BE2C (cell line): Measurements from ENCODE around the gene NOC4L. TPM values are rescaled to one million over a fixed set of nuclear protein-coding genes. Genes with fewer than 3 reads are reported as not detected.
A peak's percentile ranks its signal among the peaks of the same experiment; 100 is the strongest.
"Not testable (repeated sequence)": the region's sequence is repeated elsewhere in the genome, so short reads cannot be mapped to it uniquely, and the experiment has no call there.

Experiments used
- DNase-seq: peaks from one replicate; pipeline ENCODE4 v3.0.0-alpha.2; 2020
- H3K27me3 ChIP-seq: fragments of 250-450 bp; sonication (Bioruptor Pico); 2 replicates; pipeline ENCODE4 v1.5.1; 2020; ENCODE audit warnings: mild to moderate bottlenecking
- H3K36me3 ChIP-seq: fragments of 250-450 bp; sonication (Bioruptor Pico); 2 replicates; pipeline ENCODE4 v1.5.1; 2020; ENCODE audit warnings: mild to moderate bottlenecking
- H3K4me1 ChIP-seq: fragments of 250-450 bp; sonication (Bioruptor Pico); 2 replicates; pipeline ENCODE4 v1.5.1; 2020
- H3K4me3 ChIP-seq: 2 replicates; pipeline ENCODE4 v1.5.1; 2011; ENCODE audit warnings: low read depth, low read length
- H3K9me3 ChIP-seq: fragments of 250-450 bp; sonication (Bioruptor Pico); 2 replicates; pipeline ENCODE4 v1.5.1; 2020
- polyA plus RNA-seq: library from polyadenylated mRNA; unstranded; fragments of >200 nt; gene quantifications from one replicate; pipeline ENCODE4 v1.2.1, GENCODE V29; 2012; ENCODE audit warnings: low read depth, missing spikeins; ENCODE audit not compliant: insufficient read length, insufficient read depth
- TF ChIP-seq, protein P1 (sequence below): IDR thresholded peaks from 2 replicates; pipeline ENCODE4 v1.5.1; 2012; ENCODE audit warnings: mild to moderate bottlenecking, low read depth, low read length

NOC4L gene
- 158 TPM for polyA plus RNA-seq

DNA sequence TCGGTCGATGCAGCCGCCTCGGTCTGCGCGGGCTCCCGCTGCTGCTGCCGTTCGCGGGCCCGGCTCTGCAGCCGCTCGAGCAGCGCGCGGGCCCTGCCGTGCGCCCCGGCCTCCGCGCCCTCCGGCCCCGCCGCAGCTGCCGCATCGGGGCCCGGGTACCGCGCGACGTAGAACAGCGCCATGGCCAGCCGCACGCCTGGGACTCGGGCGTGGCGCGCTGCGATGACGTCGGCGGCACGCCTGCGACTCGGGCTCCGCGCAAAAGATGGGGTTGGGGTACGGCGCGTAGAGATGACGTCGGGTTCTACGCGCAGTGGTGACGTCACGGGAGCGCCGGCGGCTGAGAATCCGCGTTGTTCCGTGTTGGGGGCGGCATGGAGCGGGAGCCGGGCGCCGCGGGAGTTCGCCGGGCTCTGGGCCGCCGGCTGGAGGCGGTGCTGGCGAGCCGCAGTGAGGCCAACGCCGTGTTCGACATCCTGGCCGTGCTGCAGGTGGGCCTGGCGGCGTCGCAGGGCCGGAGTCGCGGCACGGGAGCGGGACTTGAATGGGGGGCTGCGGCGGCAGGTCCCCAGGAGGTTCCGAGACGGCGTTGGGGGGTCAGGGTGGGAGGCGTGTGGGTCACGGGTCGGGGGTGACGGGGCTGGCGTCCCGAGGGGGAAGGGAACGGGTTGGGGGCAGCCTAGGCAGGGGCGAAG is at the start of gene NOC4L, which contains the start of gene DDX51:
TSS of gene NOC4L (plus strand) at position 343 of the 695 bp plus-strand sequence. CDS start at position 375, 32 bp downstream.
TSS of gene DDX51 (minus strand) at position 205 of the 695 bp plus-strand sequence. CDS start at position 182, 23 bp downstream.
- Histone ChIP-seq H3K36me3 (peaks cover 43% of the 10 kb centered on the region), H3K27me3 (no peaks in the 10 kb centered on the region), H3K9me3 (no peaks in the 10 kb centered on the region)

DNA sequence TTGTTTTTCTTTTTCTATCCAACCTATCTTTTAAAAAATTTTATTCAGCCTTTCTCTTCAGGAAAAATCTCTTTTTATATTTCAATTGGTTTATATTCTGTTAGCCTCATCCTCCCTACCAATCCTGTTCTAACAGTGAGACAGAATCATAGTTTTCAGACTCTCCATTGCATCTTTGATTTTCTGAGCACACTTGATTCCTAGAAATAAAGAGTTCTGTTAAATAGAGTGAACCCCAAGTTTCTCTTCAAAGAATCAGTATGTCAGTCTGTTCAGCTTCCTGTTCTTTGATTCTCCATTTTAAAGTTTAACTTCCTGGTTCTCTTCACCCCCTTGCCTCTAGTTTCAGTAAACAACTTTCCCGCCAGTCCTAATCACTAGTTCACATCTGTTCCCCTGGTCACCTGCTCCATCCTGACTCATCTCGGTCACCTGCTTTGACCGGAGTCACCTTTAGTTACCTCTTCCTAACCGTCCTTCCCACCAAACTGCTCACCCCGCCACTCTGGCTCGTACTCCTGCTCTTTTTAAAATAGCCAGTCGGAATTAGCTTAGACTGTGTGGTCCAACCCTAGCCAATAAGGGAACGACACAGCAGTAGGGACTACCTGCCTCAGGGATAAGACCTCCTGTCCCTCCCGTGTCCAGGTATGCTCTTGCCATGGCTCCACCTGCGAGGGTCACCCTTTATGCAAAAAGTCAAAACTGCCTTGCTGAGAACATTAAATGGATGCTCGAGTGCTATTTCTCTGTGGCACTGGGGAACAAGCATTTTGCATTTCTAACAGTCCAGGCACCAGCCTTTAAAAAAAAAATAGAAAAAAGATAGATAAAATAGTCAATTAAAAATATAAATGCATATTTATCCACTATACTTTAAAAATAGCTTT is 48.5 kb upstream of the NOC4L start:
- Histone ChIP-seq H3K4me1 (no peaks in the 10 kb centered on the region), H3K9me3 (no peaks in the 10 kb centered on the region), H3K36me3 (peaks cover 16% of the 10 kb centered on the region), H3K27me3 (no peaks in the 10 kb centered on the region), H3K4me3 (no peak overlapping the region)
- no peak for DNase-seq
- TF ChIP-seq, protein P1, sequence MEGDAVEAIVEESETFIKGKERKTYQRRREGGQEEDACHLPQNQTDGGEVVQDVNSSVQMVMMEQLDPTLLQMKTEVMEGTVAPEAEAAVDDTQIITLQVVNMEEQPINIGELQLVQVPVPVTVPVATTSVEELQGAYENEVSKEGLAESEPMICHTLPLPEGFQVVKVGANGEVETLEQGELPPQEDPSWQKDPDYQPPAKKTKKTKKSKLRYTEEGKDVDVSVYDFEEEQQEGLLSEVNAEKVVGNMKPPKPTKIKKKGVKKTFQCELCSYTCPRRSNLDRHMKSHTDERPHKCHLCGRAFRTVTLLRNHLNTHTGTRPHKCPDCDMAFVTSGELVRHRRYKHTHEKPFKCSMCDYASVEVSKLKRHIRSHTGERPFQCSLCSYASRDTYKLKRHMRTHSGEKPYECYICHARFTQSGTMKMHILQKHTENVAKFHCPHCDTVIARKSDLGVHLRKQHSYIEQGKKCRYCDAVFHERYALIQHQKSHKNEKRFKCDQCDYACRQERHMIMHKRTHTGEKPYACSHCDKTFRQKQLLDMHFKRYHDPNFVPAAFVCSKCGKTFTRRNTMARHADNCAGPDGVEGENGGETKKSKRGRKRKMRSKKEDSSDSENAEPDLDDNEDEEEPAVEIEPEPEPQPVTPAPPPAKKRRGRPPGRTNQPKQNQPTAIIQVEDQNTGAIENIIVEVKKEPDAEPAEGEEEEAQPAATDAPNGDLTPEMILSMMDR: no peak

More for the DNA sequence above, at the start of gene NOC4L, which contains the start of gene DDX51:
- Histone ChIP-seq H3K4me3 (peak within 1 kb of the TSS; percentile 88), H3K4me1 (no peaks in the 10 kb centered on the region)
- TF ChIP-seq, protein P1: no peak
- DNase-seq: peak; percentile 94

DNA sequence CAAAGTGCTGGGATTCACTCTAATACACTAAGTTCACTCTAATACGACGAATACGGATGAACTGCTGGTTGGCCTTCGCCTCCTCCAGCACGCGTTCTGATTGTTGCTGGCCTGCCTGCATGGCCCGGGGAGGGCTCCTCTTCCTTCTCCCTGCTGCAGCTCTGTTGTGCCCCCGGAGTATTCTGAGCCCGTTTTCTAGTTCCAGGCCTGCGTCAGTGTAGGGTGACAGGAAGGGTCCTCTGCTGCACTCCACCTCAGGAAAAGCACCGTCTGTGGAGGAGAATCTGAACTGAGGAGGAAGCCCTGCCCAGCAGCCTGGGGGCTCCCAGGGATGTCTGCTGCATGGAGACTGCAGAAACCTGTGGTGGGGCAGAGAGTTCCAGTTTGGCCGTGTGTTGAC is 44.5 kb upstream of the NOC4L start:
- H3K4me3 ChIP-seq: no peak overlapping the region

DNA sequence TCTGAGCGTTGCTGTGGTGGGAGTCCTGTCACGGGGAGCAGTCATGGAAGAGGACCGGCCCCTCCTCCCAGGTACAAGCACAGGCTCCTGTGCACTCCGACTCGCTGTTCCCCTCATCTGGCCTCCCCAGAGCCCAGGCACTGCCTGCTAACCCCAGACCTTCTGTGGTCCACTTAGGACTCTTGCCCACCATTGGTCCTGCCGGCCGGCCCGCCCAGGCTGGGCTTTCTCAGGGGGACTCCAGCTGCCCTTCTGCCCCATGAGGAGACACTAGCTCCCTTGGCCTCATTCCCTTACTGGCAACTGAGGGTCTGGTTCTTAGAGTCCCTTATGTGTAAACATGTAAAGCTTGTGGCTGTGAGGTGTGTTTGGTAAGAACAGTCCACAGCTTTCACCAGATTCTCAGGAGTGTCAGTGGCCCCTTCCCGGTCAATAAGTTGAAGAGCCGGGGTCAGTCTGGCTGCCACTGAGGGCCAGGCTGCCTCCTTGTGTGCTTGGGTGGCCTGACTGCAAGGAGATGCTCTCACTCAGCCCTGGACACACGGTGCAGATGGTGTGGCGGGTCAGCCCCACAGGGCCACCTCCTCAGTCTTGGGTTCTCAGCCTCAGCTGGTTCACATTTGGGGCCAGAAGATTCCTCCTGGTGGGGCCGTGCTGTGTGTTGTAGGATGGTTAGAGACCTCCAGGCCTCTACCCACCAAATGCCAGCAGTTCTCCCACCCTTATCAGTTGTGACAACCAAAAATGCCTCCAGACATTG is 43.8 kb upstream of the NOC4L start:
- no peaks in the 10 kb centered on the region for H3K27me3 ChIP-seq
- H3K4me1 ChIP-seq: no peaks in the 10 kb centered on the region
- no peaks in the 10 kb centered on the region for H3K9me3 ChIP-seq
- no peak for DNase-seq
- peaks cover 16% of the 10 kb centered on the region for H3K36me3 ChIP-seq
- TF ChIP-seq, protein P1: no peak
- H3K4me3 ChIP-seq: no peak overlapping the region

More for the DNA sequence above, 44.5 kb upstream of the NOC4L start:
- DNase-seq: no peak
- TF ChIP-seq, protein P1: no peak
- Histone ChIP-seq H3K9me3 (no peaks in the 10 kb centered on the region), H3K36me3 (peaks cover 12% of the 10 kb centered on the region), H3K4me1 (no peaks in the 10 kb centered on the region), H3K27me3 (no peaks in the 10 kb centered on the region)

DNA sequence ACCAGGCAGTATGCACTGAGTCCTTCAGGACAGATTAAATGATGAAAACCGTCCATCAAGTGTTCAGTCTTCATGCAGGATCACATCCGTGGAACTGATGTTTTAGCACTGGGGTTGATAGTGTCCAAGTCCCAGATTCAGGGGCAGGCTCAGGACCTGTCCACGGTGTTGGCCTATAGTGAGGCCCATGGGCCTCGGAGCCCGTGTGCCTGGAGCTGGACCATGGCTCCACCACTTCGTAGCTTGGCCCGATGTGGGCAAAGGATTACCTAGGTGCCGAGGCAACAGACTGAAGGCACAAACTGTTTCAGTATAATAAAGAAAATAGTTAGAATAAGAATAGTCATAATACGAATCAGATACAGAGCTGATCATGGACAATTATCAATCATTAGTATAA is 42.0 kb upstream of the NOC4L start:
- H3K36me3 ChIP-seq: peaks cover 15% of the 10 kb centered on the region
- H3K4me3 ChIP-seq: no peak overlapping the region
- H3K9me3 ChIP-seq: no peaks in the 10 kb centered on the region
- no peaks in the 10 kb centered on the region for H3K4me1 ChIP-seq
- no peak for DNase-seq
- TF ChIP-seq, protein P1: no peak
- H3K27me3 ChIP-seq: no peaks in the 10 kb centered on the region

DNA sequence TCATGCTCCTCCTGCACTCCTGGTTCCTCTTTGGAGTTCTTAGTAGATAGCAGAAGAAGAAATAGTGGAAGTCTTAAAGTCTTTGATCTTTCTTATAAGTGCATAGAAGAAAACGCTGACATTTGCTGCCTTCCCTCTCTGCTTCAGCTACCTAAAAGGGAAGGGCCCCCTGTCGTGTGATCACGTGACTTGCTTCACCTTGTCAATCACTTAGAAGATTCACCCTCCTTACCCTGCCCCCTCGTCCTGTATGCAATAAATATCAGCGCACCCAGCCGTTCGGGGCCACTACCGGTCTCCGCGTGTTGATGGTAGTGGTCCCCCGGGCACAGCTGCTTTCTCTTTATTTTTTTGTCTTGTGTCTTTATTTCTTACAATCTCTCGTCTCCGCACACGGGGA is 41.2 kb upstream of the NOC4L start:
- H3K4me3 ChIP-seq, H3K4me1 ChIP-seq, H3K27me3 ChIP-seq, DNase-seq, H3K9me3 ChIP-seq: not testable (repeated sequence)
- H3K36me3 ChIP-seq: peaks cover 14% of the 10 kb centered on the region
